Right lobe of liver (tissue), 4 donors: ENCODE results near the gene DYNLT2B.

ENCODE experiments used
- CTCF ChIP-seq, 4 donors: fragments of 200-600 bp in 3 of 4; fragments of 450-650 bp in 1 of 4; IDR thresholded peaks; one replicate each; pipeline versions ENCODE4 v1.5.1 to v1.8.0; 2016 to 2022; ENCODE audit warnings: antibody characterized with exemption in 4 of 4, mild to moderate bottlenecking in 2 of 4
- POLR2A ChIP-seq: fragments of 450-650 bp; IDR thresholded peaks from one replicate; pipeline ENCODE4 v1.6.1; 2017; ENCODE audit warnings: antibody characterized with exemption, mild to moderate bottlenecking
- donor health status: DM: no; HTN: no; CAD: no.
- donor health status: DM: no; HTN: no; CAD: no.
- donor health status: DM: no; HTN: yes; CAD: no.

DNA sequence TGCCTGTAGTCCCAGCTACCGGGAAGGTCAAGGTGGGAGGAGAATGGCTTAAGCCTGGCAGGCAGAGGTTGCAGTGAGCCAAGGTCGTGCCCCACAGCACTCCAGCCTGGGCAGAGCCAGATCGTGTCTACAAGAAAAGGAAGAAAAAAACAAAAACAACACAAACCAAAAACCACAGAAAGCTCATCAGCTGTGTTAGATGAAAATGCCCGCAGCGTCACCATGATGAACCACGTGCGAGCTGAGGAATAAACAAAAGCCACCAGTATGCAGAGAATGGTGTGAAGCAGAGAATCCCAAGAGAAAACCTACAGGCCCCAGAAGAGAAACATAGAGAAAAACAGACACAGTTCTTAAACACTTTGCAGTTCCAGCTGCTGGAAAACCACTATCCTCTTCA, 39.9 kb upstream of the DYNLT2B start:
- TF ChIP-seq CTCF (IDR thresholded peaks at IDR 0.05) (no peak), POLR2A (no peak)
